A673 (cell line): Measurements from ENCODE around the gene PLB1. TPM values are rescaled to one million over a fixed set of nuclear protein-coding genes. Genes with fewer than 3 reads are reported as not detected.

Experiments used
- BruUV-seq: library from RNA; stranded (reverse); fragments of 400-500 nt; replicated peaks from 2 replicates; lab custom pipeline; 2021; lab: Mats Ljungman, UMichigan
- CTCF ChIA-PET: fragments of 300-600 bp; sonication (Branson Sonifier 250); formaldehyde crosslinking; loops from one replicate; lab custom pipeline; 2022; ENCODE audit warnings: antibody characterized with exemption; lab: Charles Lee
- POLR2A ChIA-PET: fragments of 300-600 bp; sonication (Branson Sonifier 250); formaldehyde crosslinking; loops from one replicate; lab custom pipeline; 2022; ENCODE audit warnings: antibody characterized with exemption; ENCODE audit not compliant: low non-redundant PET; lab: Charles Lee
- DNase-seq: peaks from one replicate; pipeline ENCODE4 v3.0.0-alpha.2; 2015; ENCODE audit warnings: low spot score
- H3K27ac ChIP-seq: fragments of 200-600 bp; sonication (generic); 2 replicates; pipeline ENCODE4 v1.5.1; 2016; ENCODE audit warnings: mixed run types, low read depth, mild to moderate bottlenecking, mixed read lengths, antibody characterized with exemption, low read length; ENCODE audit not compliant: poor library complexity, severe bottlenecking
- H3K27me3 ChIP-seq: fragments of 200-600 bp; sonication (generic); replicated peaks from 2 replicates; pipeline ENCODE4 v1.6.1; 2017; ENCODE audit warnings: mixed run types, low read depth, mild to moderate bottlenecking, mixed read lengths, antibody characterized with exemption, low read length; ENCODE audit not compliant: insufficient read depth, poor library complexity
- H3K36me3 ChIP-seq: fragments of 200-600 bp; sonication (generic); 2 replicates; pipeline ENCODE4 v1.6.1; 2016; ENCODE audit warnings: mixed run types, mild to moderate bottlenecking, mixed read lengths, antibody characterized with exemption, low read length; ENCODE audit not compliant: insufficient read depth, poor library complexity, severe bottlenecking
- H3K4me1 ChIP-seq: fragments of 200-600 bp; sonication (generic); 2 replicates; pipeline ENCODE4 v1.6.1; 2017; ENCODE audit warnings: mixed run types, mild to moderate bottlenecking, mixed read lengths, antibody characterized with exemption, low read length; ENCODE audit not compliant: insufficient read depth, poor library complexity, severe bottlenecking
- H3K4me3 ChIP-seq: fragments of 200-600 bp; sonication (generic); 2 replicates; pipeline ENCODE4 v1.5.1; 2016; ENCODE audit warnings: low read depth, mixed run types, mild to moderate bottlenecking, mixed read lengths, low read length; ENCODE audit not compliant: poor library complexity, severe bottlenecking
- H3K9me3 ChIP-seq: fragments of 200-600 bp; sonication (generic); 2 replicates; pipeline ENCODE4 v1.6.1; 2016; ENCODE audit warnings: mixed run types, low read depth, mild to moderate bottlenecking, mixed read lengths, antibody characterized with exemption, low read length; ENCODE audit not compliant: poor library complexity, severe bottlenecking
- EZH2 ChIP-seq: fragments of 200-600 bp; sonication (generic); IDR thresholded peaks from 2 replicates; pipeline ENCODE4 v1.6.1; 2017; ENCODE audit warnings: borderline replicate concordance, low read depth, mild to moderate bottlenecking, mixed read lengths, antibody characterized with exemption, low read length; ENCODE audit not compliant: poor library complexity, severe bottlenecking
- intact Hi-C: fragments of 100-400 bp; cut with micrococcal nuclease; formaldehyde crosslinking; loops from one replicate; pipeline ENCODE4 v1.10.0; 2022; ENCODE audit not compliant: unreplicated experiment
- total RNA-seq: library from RNA; stranded (reverse); gene quantifications from 2 replicates; pipeline ENCODE4 v1.2.3, GENCODE V29; 2021
- TF ChIP-seq, protein P1 (sequence below): fragments of 300-800, 200-600 bp; sonication (generic); conservative IDR thresholded peaks from 2 replicates; pipeline ENCODE4 v1.5.1; 2017; ENCODE audit warnings: low read depth, mild to moderate bottlenecking, antibody characterized with exemption, low read length, moderate library complexity, mixed read lengths

The PLB1 gene
- total RNA-seq, 1 experiment from 2014 or later, result 0.39 TPM

DNA sequence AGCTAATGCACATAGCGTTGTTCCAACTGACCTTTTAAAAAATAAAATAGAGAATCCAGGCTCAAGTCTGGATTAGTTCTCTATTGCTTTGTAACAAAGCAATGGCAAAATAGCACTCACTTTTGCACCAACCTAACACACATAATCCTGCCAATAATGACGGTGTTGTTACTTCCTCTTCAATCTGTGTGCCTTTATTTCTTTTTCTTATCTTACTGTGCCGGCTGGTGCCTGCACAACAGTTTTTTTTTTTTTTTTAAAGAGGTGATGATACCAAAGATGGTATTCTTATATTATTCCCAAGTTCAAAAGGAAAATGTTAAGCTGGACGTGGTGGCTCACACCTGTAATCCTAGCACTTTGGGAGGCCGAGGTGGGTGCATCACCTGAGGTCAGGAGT lies 3.4 kb downstream of the PLB1 start:
- H3K36me3 ChIP-seq, result no peaks in the 10 kb centered on the region
- ChIA-PET CTCF (no interaction called here), POLR2A (no interaction called here)
- H3K9me3 ChIP-seq, result no peaks in the 10 kb centered on the region
- intact Hi-C loops, result no loop called here
- no peaks in the 10 kb centered on the region for H3K27me3 ChIP-seq
- no TSS peak for BruUV-seq
- H3K4me3 ChIP-seq, result no peak overlapping the region
- no peak overlapping the region for H3K27ac ChIP-seq
- no peaks in the 10 kb centered on the region for H3K4me1 ChIP-seq
- DNase-seq, result no peak
- TF ChIP-seq, protein P1, sequence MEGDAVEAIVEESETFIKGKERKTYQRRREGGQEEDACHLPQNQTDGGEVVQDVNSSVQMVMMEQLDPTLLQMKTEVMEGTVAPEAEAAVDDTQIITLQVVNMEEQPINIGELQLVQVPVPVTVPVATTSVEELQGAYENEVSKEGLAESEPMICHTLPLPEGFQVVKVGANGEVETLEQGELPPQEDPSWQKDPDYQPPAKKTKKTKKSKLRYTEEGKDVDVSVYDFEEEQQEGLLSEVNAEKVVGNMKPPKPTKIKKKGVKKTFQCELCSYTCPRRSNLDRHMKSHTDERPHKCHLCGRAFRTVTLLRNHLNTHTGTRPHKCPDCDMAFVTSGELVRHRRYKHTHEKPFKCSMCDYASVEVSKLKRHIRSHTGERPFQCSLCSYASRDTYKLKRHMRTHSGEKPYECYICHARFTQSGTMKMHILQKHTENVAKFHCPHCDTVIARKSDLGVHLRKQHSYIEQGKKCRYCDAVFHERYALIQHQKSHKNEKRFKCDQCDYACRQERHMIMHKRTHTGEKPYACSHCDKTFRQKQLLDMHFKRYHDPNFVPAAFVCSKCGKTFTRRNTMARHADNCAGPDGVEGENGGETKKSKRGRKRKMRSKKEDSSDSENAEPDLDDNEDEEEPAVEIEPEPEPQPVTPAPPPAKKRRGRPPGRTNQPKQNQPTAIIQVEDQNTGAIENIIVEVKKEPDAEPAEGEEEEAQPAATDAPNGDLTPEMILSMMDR, result no peak
- TF ChIP-seq EZH2, result no peak

DNA sequence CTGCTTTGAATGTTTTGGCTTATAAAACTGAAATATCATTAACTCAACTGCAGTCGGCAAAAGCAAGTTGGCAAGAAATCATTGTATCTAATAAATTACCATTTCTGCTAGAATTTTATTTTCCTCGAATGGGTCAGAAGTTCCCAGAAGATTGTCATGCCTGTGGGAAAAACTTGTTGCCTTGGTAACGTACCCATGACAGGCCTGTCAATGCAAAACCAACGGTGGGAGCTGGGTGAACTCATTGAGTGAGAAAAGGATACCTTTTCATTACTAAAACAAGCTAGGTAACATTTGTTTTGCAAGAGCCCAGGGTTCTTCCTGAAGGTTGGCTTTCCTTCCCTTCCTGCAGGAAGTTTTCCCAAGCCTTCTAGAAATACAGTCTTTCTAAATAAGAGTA lies 9.5 kb downstream of the PLB1 start:
- no peak overlapping the region for H3K27ac ChIP-seq
- TF ChIP-seq EZH2, result no peak
- TF ChIP-seq, protein P1, result no peak
- intact Hi-C loops, result no loop called here
- no TSS peak for BruUV-seq
- no peaks in the 10 kb centered on the region for H3K36me3 ChIP-seq
- no peak overlapping the region for H3K4me3 ChIP-seq
- no peaks in the 10 kb centered on the region for H3K27me3 ChIP-seq
- no peaks in the 10 kb centered on the region for H3K4me1 ChIP-seq
- no peak for DNase-seq
- no peaks in the 10 kb centered on the region for H3K9me3 ChIP-seq
- ChIA-PET POLR2A (no interaction called here), CTCF (no interaction called here)

DNA sequence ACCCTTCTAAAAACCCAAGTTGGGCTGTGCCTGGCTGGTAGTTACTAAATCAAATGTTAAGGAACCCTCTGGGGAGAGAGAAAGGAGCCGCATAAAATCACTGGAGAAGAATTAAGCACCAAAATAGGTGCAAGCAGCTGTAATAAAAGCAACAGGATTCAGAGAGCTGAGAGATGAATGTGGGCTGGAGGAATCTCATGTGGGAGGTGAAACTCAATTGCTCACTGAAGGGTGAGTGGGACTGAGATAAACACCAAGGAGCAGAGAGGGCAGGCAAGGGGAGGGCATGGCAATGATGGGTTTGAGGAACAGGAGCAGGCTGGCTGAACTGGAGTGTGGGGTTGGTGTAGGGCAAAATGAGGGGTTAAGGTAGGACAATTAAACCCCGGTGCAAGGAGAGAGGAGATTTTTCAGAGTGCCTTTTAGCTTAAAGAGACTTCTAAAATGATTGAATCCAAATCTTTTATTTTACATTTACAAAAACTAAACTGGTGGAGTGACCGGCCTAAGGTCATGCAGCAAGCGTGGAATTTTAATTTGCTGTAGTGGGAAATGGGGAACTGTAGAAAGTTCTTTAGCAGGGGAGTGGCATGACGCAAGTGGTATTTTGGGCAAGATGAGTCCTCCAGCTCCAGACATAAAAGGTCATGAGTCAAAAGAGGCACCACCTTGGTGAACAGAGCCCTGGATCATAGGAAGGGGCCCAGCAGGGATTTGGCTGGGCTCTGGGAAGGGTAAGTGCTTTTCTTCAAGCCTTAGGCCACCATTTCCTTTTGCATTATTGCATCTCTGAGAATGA lies 10.5 kb downstream of the PLB1 start:
- no peak overlapping the region for H3K27ac ChIP-seq
- ChIA-PET POLR2A (no interaction called here), CTCF (no interaction called here)
- intact Hi-C loops, result no loop called here
- no peaks in the 10 kb centered on the region for H3K9me3 ChIP-seq
- DNase-seq, result no peak
- no peak for TF ChIP-seq EZH2
- TF ChIP-seq, protein P1, result no peak
- BruUV-seq, result no TSS peak
- no peaks in the 10 kb centered on the region for H3K36me3 ChIP-seq
- H3K4me3 ChIP-seq, result no peak overlapping the region
- no peaks in the 10 kb centered on the region for H3K4me1 ChIP-seq
- no peaks in the 10 kb centered on the region for H3K27me3 ChIP-seq
